Muscle of leg (tissue), 11 donors: Measurements from ENCODE around the gene ELL. TPM values are rescaled to one million over a fixed set of nuclear protein-coding genes. Genes with fewer than 3 reads are reported as not detected.

Experiments used
- DNase-seq: peaks from one replicate; pipeline ENCODE4 v3.0.0; 2013
- H3K27ac ChIP-seq: one replicate; pipeline ENCODE4 v1.5.1; 2013; ENCODE audit warnings: mild to moderate bottlenecking, low read length, control low read depth
- H3K27me3 ChIP-seq: one replicate; pipeline ENCODE4 v1.6.1; 2013; ENCODE audit warnings: low read length; ENCODE audit not compliant: control insufficient read depth, insufficient read depth
- H3K36me3 ChIP-seq: one replicate; pipeline ENCODE4 v1.6.1; 2013; ENCODE audit warnings: low read length; ENCODE audit not compliant: control insufficient read depth, insufficient read depth
- H3K4me1 ChIP-seq: one replicate; pipeline ENCODE4 v1.6.1; 2013; ENCODE audit warnings: low read length; ENCODE audit not compliant: control insufficient read depth, insufficient read depth
- H3K4me3 ChIP-seq: one replicate; pipeline ENCODE4 v1.5.1; 2013; ENCODE audit warnings: low read length, control low read depth
- H3K9me3 ChIP-seq: replicated peaks from 2 replicates; pipeline ENCODE4 v1.6.1; 2013; ENCODE audit warnings: low read depth, low read length; ENCODE audit not compliant: control insufficient read depth
- WGBS: methylation state at CpG from one replicate; pipeline ENCODE4 v1.1.5; 2013; ENCODE audit warnings: missing lambda C conversion rate; ENCODE audit not compliant: insufficient coverage; 5-methylcytosine and 5-hydroxymethylcytosine counted together
- polyA plus RNA-seq, 8 donors: library from polyadenylated mRNA; unstranded; fragments of 120-200 nt; gene quantifications; one replicate each; pipeline versions ENCODE4 v1.2.1 to v1.2.3, GENCODE V29; 2013; ENCODE audit warnings: inconsistent platforms in 1 of 8, low replicate concordance in 1 of 8; ENCODE audit not compliant: insufficient read length in 8 of 8, insufficient read depth in 1 of 8
- total RNA-seq: library from RNA; stranded (reverse); fragments of 120-200 nt; gene quantifications from one replicate; pipeline ENCODE4 v1.2.4, GENCODE V29; 2013

ELL gene
- total and polyA plus RNA-seq, 9 donors = 11.4 to 20.3 (median 16.7) TPM

- Histone ChIP-seq H3K9me3 (no peaks in the 10 kb centered on the region), H3K27me3 (no peaks in the 10 kb centered on the region), H3K36me3 (no peaks in the 10 kb centered on the region), H3K4me1 (peaks cover 52% of the 10 kb centered on the region), H3K4me3 (no peak overlapping the region), H3K27ac (no peak overlapping the region)
- WGBS = 79% methylated on average over 5 of the region's 6 CpGs
- DNase-seq = no peak
Observed at GRCh38 chr19:18490728-18491127, 31.1 kb downstream of the ELL start.

- peaks cover 44% of the 10 kb centered on the region for H3K4me1 ChIP-seq
- H3K36me3 ChIP-seq = no peaks in the 10 kb centered on the region
- H3K4me3 ChIP-seq = no peak overlapping the region
- WGBS = 76% methylated on average over 11 of the region's 14 CpGs
- H3K27me3 ChIP-seq = no peaks in the 10 kb centered on the region
- no peak overlapping the region for H3K27ac ChIP-seq
- no peak for DNase-seq
- H3K9me3 ChIP-seq = no peaks in the 10 kb centered on the region
Observed at GRCh38 chr19:18489627-18490184, 32.2 kb downstream of the ELL start.

- Histone ChIP-seq H3K27ac (no peak overlapping the region), H3K4me1 (peaks cover 39% of the 10 kb centered on the region), H3K27me3 (no peaks in the 10 kb centered on the region), H3K9me3 (no peaks in the 10 kb centered on the region), H3K4me3 (no peak overlapping the region), H3K36me3 (no peaks in the 10 kb centered on the region)
- DNase-seq = peak; percentile 55
- whole genome bisulfite sequencing = 34% methylated on average over 22 of the region's 22 CpGs
Observed at GRCh38 chr19:18488838-18489626, 32.8 kb downstream of the ELL start.

GRCh38 chr19:18488403-18488723, 33.5 kb downstream of the ELL start:
- Histone ChIP-seq H3K27me3 (no peaks in the 10 kb centered on the region), H3K9me3 (no peaks in the 10 kb centered on the region), H3K4me3 (no peak overlapping the region), H3K4me1 (peaks cover 35% of the 10 kb centered on the region), H3K27ac (no peak overlapping the region), H3K36me3 (no peaks in the 10 kb centered on the region)
- no peak for DNase-seq
- WGBS = 88% methylated on average over 6 of the region's 6 CpGs

GRCh38 chr19:18487576-18488402, 34.1 kb downstream of the ELL start:
- peaks cover 34% of the 10 kb centered on the region for H3K4me1 ChIP-seq
- H3K9me3 ChIP-seq = no peaks in the 10 kb centered on the region
- no peaks in the 10 kb centered on the region for H3K27me3 ChIP-seq
- no peak for DNase-seq
- H3K36me3 ChIP-seq = no peaks in the 10 kb centered on the region
- no peak overlapping the region for H3K27ac ChIP-seq
- no peak overlapping the region for H3K4me3 ChIP-seq
- WGBS = 78% methylated on average over 12 of the region's 17 CpGs

GRCh38 chr19:18486746-18487145, 35.1 kb downstream of the ELL start:
- no peaks in the 10 kb centered on the region for H3K9me3 ChIP-seq
- H3K36me3 ChIP-seq = no peaks in the 10 kb centered on the region
- no peak overlapping the region for H3K4me3 ChIP-seq
- no peaks in the 10 kb centered on the region for H3K27me3 ChIP-seq
- 88% methylated on average over 6 of the region's 8 CpGs for WGBS
- peaks cover 33% of the 10 kb centered on the region for H3K4me1 ChIP-seq
- DNase-seq = no peak
- no peak overlapping the region for H3K27ac ChIP-seq

GRCh38 chr19:18484992-18485391, 36.9 kb downstream of the ELL start:
- no peak for DNase-seq
- Histone ChIP-seq H3K4me1 (peaks cover 45% of the 10 kb centered on the region), H3K27me3 (no peaks in the 10 kb centered on the region), H3K36me3 (no peaks in the 10 kb centered on the region), H3K27ac (no peak overlapping the region), H3K4me3 (no peak overlapping the region), H3K9me3 (no peaks in the 10 kb centered on the region)
- WGBS = 90% methylated on average over 5 of the region's 5 CpGs

GRCh38 chr19:18483119-18483890, 38.6 kb downstream of the ELL start:
- no peak overlapping the region for H3K27ac ChIP-seq

GRCh38 chr19:18481505-18482222, 40.2 kb downstream of the ELL start:
- WGBS = 94% methylated on average over 7 of the region's 12 CpGs
- Histone ChIP-seq H3K27me3 (no peaks in the 10 kb centered on the region), H3K9me3 (no peaks in the 10 kb centered on the region), H3K36me3 (peaks cover 6% of the 10 kb centered on the region), H3K27ac (no peak overlapping the region), H3K4me3 (no peak overlapping the region), H3K4me1 (peaks cover 60% of the 10 kb centered on the region)
- DNase-seq = no peak

More at GRCh38 chr19:18483119-18483890, 38.6 kb downstream of the ELL start:
- Histone ChIP-seq H3K4me1 (peaks cover 48% of the 10 kb centered on the region), H3K9me3 (no peaks in the 10 kb centered on the region), H3K36me3 (no peaks in the 10 kb centered on the region), H3K4me3 (no peak overlapping the region), H3K27me3 (no peaks in the 10 kb centered on the region)
- no peak for DNase-seq
- 50% methylated on average over 4 of the region's 12 CpGs for WGBS
